GM15510 (cell line): ENCODE results near the gene ADAMTS19.

Experiments used
- POLR2A ChIP-seq: IDR thresholded peaks from 3 replicates; pipeline ENCODE4 v1.6.1; 2011; ENCODE audit warnings: borderline replicate concordance; ENCODE audit not compliant: insufficient read length; ENCODE audit errors: extremely low read depth

The ADAMTS19 gene

DNA sequence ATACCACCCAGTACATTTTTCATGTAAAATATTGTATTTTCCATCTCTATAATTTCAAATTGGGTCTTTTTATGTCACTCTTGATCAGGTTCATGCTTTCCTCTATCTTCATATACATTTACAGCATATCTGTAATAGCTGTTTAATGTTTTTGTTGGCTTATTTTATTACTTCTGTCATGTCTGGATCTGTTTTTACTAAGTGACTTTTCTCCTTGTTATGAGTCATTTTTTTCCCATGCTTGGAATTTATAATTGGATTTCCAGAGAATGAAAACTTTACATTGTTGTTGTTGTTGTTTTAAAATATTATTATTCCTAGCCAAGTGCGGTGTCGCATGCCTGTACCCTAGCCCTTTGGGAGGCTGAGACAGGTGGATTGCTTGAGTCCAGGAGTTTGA lies 5.6 kb upstream of the ADAMTS19 start:
- TF ChIP-seq POLR2A = no peak

DNA sequence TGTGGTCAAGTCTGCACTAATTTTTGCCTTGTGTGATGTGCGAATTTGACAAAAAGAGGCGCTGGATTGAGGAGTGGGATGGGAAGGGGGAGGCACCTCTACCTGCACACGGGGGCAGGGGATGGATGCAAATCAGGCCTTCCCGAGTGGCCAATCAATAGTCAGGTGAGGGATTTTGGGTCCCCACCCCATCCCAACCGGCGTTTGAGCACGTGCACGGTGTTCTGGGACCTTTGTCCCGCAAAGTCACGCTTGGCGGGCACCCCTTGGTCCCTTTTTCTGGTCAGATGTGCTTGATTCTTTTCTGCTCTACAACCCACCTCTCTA lies 685 bp upstream of the ADAMTS19 start:
- TF ChIP-seq POLR2A = no peak

DNA sequence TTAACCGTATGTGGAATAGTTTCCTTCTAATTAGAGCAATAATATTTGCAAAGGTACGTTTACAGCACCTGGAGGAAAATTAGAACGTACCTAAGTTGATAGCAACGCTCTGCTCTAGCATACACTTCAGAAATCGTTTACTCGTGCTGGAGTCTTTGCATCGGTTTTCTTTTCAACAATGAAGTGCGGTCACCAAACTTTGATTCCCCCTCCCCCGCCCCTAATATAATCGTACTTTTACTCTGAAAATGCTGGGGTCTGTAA lies 506 bp downstream of the ADAMTS19 start:
- TF ChIP-seq POLR2A = no peak

DNA sequence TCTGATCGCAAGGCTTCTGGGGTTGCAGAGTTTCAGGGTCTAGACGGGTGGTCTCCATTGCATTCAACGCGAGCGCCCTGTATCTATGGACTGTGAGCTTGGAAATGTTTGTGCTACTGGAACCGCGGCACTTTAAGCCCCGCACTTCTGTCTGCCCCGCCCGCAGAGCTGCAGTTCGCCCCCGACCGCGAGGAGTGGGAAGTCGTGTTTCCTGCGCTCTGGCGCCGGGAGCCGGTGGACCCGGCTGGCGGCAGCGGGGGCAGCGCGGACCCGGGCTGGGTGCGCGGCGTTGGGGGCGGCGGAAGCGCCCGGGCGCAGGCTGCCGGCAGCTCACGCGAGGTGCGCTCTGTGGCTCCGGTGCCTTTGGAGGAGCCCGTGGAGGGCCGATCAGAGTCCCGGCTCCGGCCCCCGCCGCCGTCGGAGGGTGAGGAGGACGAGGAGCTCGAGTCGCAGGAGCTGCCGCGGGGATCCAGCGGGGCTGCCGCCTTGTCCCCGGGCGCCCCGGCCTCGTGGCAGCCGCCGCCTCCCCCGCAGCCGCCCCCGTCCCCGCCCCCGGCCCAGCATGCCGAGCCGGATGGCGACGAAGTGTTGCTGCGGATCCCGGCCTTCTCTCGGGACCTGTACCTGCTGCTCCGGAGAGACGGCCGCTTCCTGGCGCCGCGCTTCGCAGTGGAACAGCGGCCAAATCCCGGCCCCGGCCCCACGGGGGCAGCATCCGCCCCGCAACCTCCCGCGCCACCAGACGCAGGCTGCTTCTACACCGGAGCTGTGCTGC lies 1.0 kb downstream of the ADAMTS19 start:
- TF ChIP-seq POLR2A = no peak

DNA sequence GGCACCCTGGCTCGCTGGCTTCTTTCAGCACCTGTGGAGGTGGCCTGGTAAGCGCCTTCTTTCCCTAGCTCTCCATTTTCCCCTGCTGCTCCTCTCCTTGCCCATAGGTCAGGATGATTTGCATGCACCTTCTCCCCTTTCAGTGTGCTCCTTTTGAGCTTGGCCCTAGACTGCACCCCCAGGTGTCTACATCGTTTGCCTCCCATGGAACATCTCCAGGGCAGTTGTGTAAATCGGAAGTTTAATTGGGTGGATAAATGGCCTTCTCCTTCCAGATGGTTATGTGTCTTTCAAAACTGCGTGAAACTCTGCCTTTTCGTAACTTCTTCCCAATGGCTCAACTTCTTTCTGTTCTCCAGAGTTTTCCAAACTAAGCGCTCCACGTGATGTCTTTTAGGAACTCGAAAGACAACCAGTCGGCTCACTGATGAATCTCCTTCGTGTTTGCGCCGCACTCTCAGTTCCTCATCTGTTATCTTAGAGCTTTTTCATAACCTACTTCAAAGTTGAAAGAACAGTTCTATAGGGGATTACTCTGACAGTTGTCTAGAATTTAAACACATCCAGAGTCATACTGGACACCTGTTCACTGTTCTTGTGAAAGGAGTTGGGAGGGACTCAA lies 1.7 kb downstream of the ADAMTS19 start:
- no peak for TF ChIP-seq POLR2A

DNA sequence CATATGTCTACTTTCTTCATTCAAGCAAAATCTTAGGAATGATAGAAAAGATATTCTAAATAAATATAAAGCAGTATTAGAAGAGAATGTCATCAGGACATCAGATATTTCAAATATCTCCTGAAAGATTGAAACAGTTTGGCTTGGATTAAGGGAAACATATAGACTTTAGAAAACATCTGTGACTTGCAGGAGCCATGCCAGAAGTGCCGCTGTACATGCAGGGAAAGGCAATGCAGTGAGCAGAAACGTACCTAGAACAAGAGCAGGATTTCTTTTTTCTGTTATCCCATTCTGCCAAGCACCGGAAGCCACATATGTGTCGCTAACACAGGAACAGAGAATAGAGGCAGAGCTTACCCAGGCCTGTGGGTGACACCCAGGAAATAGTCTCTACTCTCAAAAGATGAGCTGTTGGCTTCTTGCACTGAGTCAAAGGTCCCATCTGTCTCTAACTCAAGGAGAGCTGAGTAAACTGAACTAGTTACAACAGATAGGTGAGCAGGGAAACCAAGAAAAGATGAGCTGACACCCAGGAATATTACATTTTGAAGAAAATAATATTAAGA lies 5.8 kb downstream of the ADAMTS19 start:
- TF ChIP-seq POLR2A = no peak

DNA sequence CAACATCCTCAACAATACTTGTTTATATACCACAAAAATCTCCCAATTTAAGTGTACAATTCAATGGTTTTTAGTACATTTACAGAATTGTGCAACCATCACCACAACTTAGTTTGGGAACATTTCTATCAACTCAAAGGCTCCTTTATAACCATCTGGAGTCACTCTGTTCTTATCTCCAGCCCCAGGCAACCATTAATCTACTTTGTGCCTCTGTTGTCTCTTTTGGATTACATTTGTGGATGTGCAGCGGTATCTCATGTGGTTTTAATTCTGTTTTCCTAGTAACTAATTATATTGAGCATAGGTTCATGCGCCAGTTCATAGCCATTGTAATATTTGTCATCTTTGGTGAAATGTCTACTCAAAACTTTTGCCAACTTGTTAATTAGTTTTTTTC lies 14.4 kb downstream of the ADAMTS19 start:
- TF ChIP-seq POLR2A = no peak

DNA sequence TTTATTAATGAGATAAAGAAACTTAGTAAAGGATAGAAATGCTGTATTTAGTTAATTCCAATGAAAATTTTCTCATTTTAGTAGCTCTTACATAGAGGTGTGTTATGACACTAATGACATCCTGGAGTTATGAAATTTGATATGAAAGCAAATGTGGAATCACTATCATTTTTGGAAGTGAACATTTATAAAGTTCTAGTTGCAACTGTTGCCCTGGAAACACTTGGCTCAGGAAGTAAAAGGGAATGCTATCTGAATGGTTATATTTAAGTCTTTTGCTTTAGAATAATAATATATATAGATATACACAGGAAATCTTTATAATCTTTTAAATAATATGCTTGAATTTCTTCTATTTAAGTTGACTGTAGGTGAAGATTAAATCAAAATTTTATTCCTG lies 16.7 kb downstream of the ADAMTS19 start:
- no peak for TF ChIP-seq POLR2A

DNA sequence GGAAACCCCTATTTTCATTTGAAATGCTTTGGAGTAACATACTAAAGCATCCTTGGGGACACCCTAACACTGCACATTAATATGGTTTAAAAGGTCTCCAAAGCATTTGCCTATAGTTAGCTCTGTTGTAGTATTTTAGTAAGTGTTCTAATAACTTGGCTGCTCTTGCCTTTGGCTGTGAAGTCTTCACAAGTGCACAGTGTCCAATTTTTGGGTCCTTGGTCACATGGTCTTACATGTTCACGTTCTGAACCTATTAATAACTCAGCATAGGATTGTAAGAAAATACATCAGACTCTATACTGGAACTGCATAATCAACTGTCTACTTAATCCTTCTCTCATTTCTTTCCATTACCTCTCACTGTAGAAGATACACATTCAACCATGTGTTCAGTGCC lies 17.4 kb downstream of the ADAMTS19 start:
- no peak for TF ChIP-seq POLR2A

DNA sequence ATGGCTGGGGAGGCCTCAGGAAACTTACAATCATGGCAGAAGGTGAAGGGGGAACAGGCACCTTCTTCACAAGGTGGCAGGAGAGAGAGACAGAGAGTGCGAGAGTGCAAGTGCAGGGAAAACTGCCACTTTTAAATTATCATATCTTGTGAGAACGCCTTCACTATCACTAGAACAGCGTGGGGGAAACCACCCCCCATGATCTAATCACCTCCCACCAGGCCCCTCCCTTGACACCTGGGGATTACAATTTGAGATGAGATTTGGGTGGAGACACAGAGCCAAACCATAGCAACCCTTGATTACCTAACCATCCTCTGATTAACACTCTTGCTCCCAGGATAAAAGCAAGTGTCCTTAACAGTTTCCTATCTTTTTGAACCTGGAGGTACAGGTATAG lies 21.1 kb downstream of the ADAMTS19 start:
- TF ChIP-seq POLR2A = no peak

DNA sequence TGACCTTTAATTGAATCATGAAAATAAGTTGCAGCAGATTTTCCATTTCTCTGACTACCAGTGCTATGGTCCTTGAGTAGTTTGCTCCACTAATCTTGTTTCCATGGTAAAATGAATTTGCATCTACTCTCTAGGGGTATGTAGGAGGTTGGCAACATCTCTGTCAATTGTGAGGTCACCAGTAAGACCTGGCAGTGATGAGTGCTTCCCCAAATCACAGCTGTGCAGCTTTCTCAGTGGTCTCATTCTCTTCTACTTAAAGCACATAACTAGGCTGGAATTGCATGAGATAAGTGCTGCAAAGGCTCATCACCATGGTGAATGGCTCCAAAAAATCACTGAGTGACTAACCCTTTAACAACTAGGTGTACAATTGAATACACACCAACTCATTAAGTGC lies 36.3 kb downstream of the ADAMTS19 start:
- TF ChIP-seq POLR2A = no peak

DNA sequence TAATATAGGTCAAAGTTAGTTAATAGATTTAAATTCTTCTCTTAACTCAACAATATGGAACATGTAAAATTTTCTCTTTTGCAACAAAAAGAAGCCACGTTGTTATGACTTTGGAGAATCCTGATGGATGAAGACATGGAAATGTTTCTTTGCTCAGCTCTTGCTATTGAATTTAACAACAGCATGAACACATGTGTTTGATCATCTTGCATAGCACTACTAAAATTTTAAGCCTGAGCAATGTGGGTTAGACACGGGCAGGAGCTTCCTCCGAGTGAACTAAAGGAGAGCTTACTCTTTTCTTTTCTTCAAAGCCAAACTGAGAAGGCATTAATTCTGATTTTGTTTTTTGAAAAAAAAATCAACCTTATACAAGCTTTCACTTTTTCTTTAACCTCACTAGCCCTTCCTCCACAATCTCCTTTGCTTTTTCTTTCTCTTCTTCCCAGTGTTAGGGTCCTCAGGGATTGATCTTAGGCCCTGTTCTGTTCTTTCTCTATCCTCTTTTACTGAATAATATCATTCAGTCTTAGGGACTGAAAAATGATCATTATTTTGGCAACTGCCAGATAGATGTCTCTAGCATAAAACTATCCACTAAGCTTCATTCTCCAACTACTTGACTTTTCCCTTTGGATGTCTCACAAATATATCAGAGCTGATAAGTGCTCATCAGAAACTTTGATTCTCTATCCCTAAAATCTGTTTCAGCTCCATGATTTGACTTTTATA lies 36.9 kb downstream of the ADAMTS19 start:
- TF ChIP-seq POLR2A = no peak

DNA sequence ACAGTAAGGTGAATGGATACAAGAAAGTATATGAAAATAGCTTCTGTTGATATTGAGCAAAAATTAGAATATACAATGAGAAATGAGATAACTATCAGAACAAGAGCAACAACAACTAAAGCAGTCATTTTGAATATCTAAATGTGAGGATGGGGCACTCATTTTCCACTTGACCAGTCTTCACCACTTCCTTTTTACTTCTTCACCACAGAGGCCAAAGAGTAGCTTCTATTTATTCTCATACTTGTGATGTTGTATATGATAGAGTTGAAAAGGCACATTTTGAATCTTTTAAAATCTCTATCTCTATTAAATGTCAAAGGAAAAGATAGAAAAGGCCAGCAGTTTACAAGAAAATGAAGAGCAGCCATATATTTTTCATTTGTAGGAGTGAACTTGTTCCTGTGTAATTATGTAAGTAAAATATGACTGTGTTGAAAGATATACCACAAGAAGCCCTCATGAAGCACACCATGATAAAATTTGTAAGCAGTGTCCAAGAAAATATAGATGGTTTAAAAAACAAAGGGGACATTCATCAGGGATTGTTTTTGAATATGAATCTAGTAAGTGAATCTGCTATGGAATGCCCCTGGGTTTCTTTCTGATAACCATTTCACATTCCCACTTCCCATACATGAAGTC lies 39.2 kb downstream of the ADAMTS19 start:
- TF ChIP-seq POLR2A = no peak

DNA sequence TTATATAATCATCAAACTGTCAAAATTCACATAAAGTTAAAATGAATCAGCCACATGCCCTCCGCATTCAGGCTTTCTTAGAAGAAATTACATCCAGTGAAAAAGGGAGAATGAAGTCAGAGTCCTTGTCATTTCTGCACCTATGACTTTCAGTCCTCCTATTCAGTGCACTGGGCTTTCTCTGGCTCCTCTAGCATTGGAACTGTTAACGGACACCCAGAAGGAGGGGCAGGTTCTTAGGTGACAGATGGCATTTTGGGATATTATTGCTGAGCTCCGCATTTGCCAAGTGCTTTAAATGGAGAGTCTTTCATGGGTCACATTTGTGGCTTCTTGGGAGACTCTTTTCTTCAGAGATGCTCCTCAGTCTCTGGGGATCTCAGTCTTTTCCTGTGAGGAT lies 40.0 kb downstream of the ADAMTS19 start:
- TF ChIP-seq POLR2A = no peak

DNA sequence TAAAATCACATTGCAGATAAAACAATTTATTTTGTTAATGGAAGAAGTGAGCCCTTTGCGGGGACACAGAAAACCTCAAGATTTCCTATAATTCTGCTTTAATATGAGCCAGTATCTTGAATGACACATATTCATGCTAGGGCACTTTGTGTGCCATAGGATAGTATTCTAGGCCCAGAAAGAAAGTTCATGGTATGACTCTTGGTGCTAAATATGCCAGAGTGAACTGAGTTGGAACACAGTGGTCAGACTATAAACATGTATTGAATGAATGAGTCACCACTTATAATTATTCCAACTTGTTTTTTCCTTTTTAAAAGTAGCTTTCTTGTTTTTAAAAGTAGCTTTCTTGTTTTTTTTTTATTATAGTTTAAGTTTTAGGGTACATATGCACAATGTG lies 46.0 kb downstream of the ADAMTS19 start:
- TF ChIP-seq POLR2A = no peak
